IMR-90 (cell line): Measurements from ENCODE around the gene FCRL5. TPM values are rescaled to one million over a fixed set of nuclear protein-coding genes. Genes with fewer than 3 reads are reported as not detected.

Source experiments
- ATAC-seq: fragments of 200-7000 bp; cut with Tn5 transposase; 2 replicates; pipeline ENCODE4 v1.9.1; 2020; ENCODE audit warnings: low read depth, mild to moderate bottlenecking, moderate library complexity
- BruUV-seq: library from RNA; stranded (reverse); fragments of 400-500 nt; replicated peaks from 2 replicates; lab custom pipeline; 2021; lab: Mats Ljungman, UMichigan
- CTCF ChIA-PET: fragments of 300-600 bp; formaldehyde crosslinking; extraction: SDS; loops from one replicate; lab custom pipeline; 2021; ENCODE audit warnings: antibody characterized with exemption; lab: Yijun Ruan, JAX
- POLR2A ChIA-PET: fragments of 300-600 bp; sonication (Branson Sonifier 250); formaldehyde crosslinking; loops from one replicate; lab custom pipeline; 2022; ENCODE audit warnings: antibody characterized with exemption; ENCODE audit not compliant: unreplicated experiment; lab: Charles Lee
- DNase-seq: peaks from one replicate; pipeline ENCODE4 v3.0.0; 2013
- H2AFZ ChIP-seq: replicated peaks from 2 replicates; pipeline ENCODE3; 2013; ENCODE audit warnings: low read length, mild to moderate bottlenecking; ENCODE audit not compliant: poor library complexity
- H2AK5ac ChIP-seq: 2 replicates; pipeline ENCODE4 v1.6.1; 2013; ENCODE audit warnings: low read depth, low read length, inconsistent platforms
- H2AK9ac ChIP-seq: replicated peaks from 2 replicates; pipeline ENCODE3; 2013; ENCODE audit warnings: mild to moderate bottlenecking, low read depth, low read length, moderate library complexity; ENCODE audit not compliant: poor library complexity
- H2BK120ac ChIP-seq: 2 replicates; pipeline ENCODE4 v1.6.1; 2013; ENCODE audit warnings: low read depth, low read length, inconsistent platforms
- H2BK15ac ChIP-seq: 3 replicates; pipeline ENCODE4 v1.6.1; 2013; ENCODE audit warnings: low read depth, low read length, inconsistent platforms
- H2BK20ac ChIP-seq: 2 replicates; pipeline ENCODE4 v1.6.1; 2013; ENCODE audit warnings: low read depth, mild to moderate bottlenecking, inconsistent platforms, low read length, moderate library complexity
- H2BK5ac ChIP-seq: 2 replicates; pipeline ENCODE4 v1.6.1; 2013; ENCODE audit warnings: mild to moderate bottlenecking, low read depth, low read length, inconsistent platforms; ENCODE audit not compliant: poor library complexity, severe bottlenecking
- H3K14ac ChIP-seq: replicated peaks from 2 replicates; pipeline ENCODE4 v1.6.1; 2013; ENCODE audit warnings: low read depth, low read length, inconsistent platforms
- H3K18ac ChIP-seq: 2 replicates; pipeline ENCODE4 v1.6.1; 2013; ENCODE audit warnings: low read depth, low read length, control low read depth
- H3K23ac ChIP-seq: 2 replicates; pipeline ENCODE4 v1.6.1; 2013; ENCODE audit warnings: low read depth, low read length, inconsistent platforms
- H3K27ac ChIP-seq: 2 replicates; pipeline ENCODE4 v1.5.1; 2013; ENCODE audit warnings: mild to moderate bottlenecking, control low read depth, low read length; ENCODE audit not compliant: insufficient read depth
- H3K27me3 ChIP-seq: 2 replicates; pipeline ENCODE4 v1.6.1; 2013; ENCODE audit warnings: low read length; ENCODE audit not compliant: control insufficient read depth, insufficient read depth
- H3K36me3 ChIP-seq: 2 replicates; pipeline ENCODE4 v1.6.1; 2013; ENCODE audit warnings: low read length, mixed read lengths; ENCODE audit not compliant: control insufficient read depth, insufficient read depth
- H3K4ac ChIP-seq: 2 replicates; pipeline ENCODE4 v1.6.1; 2013; ENCODE audit warnings: low read depth, low read length, inconsistent platforms
- H3K4me1 ChIP-seq: 2 replicates; pipeline ENCODE4 v1.6.1; 2013; ENCODE audit warnings: low read length, mixed read lengths; ENCODE audit not compliant: control insufficient read depth, insufficient read depth
- H3K4me2 ChIP-seq: 2 replicates; pipeline ENCODE4 v1.6.1; 2013; ENCODE audit warnings: low read depth, mild to moderate bottlenecking, control low read depth, low read length, moderate library complexity
- H3K4me3 ChIP-seq: 2 replicates; pipeline ENCODE4 v1.5.1; 2013; ENCODE audit warnings: low read depth, mild to moderate bottlenecking, control low read depth, low read length, moderate library complexity; ENCODE audit not compliant: insufficient read depth
- H3K56ac ChIP-seq: 2 replicates; pipeline ENCODE4 v1.6.1; 2013; ENCODE audit warnings: low read length, inconsistent platforms; ENCODE audit not compliant: insufficient read depth; ENCODE audit errors: extremely low read depth
- H3K79me1 ChIP-seq, 2 experiments: 2 replicates each; pipeline ENCODE4 v1.6.1; 2013; ENCODE audit warnings: low read length in 2 of 2, inconsistent platforms in 1 of 2, low read depth in 1 of 2
- H3K9ac ChIP-seq: 2 replicates; pipeline ENCODE4 v1.6.1; 2013; ENCODE audit warnings: low read depth, low read length, control low read depth
- H3K9me1 ChIP-seq: 2 replicates; pipeline ENCODE4 v1.6.1; 2013; ENCODE audit warnings: low read length, inconsistent platforms; ENCODE audit not compliant: insufficient read depth
- H3K9me3 ChIP-seq: 2 replicates; pipeline ENCODE4 v1.6.1; 2013; ENCODE audit warnings: low read length; ENCODE audit not compliant: control insufficient read depth, insufficient read depth
- H4K20me1 ChIP-seq: 2 replicates; pipeline ENCODE4 v1.6.1; 2013; ENCODE audit warnings: low read length, inconsistent platforms; ENCODE audit not compliant: insufficient read depth
- H4K5ac ChIP-seq: 2 replicates; pipeline ENCODE4 v1.6.1; 2013; ENCODE audit warnings: mild to moderate bottlenecking, low read depth, low read length, control low read depth
- H4K8ac ChIP-seq, 2 experiments: 2 replicates each; pipeline ENCODE4 v1.6.1; 2013; ENCODE audit warnings: low read depth in 2 of 2, low read length in 2 of 2, control low read depth in 1 of 2, inconsistent platforms in 1 of 2
- H4K91ac ChIP-seq: 2 replicates; pipeline ENCODE4 v1.6.1; 2013; ENCODE audit warnings: low read depth, low read length, inconsistent platforms; ENCODE audit not compliant: insufficient read depth
- CHD1 ChIP-seq: IDR thresholded peaks from 2 replicates; pipeline ENCODE4 v1.6.1; 2012; ENCODE audit warnings: low read depth, low read length, improper control_type of control experiment
- MAFK ChIP-seq: IDR thresholded peaks from 2 replicates; pipeline ENCODE4 v1.6.1; 2012; ENCODE audit warnings: low read depth, low read length, improper control_type of control experiment
- MAZ ChIP-seq: IDR thresholded peaks from 2 replicates; pipeline ENCODE4 v1.6.1; 2012; ENCODE audit warnings: low read depth, mild to moderate bottlenecking, low read length, improper control_type of control experiment, moderate library complexity, borderline replicate concordance
- MXI1 ChIP-seq: IDR thresholded peaks from 2 replicates; pipeline ENCODE4 v1.6.1; 2012; ENCODE audit warnings: low read depth, mild to moderate bottlenecking, low read length, moderate library complexity, borderline replicate concordance
- NFE2L2 ChIP-seq: fragments of 150-350 bp; IDR thresholded peaks from 2 replicates; pipeline ENCODE4 v1.6.1; 2016; ENCODE audit warnings: low read depth, mild to moderate bottlenecking, low read length
- POLR2A ChIP-seq: IDR thresholded peaks from 2 replicates; pipeline ENCODE4 v1.6.1; 2012; ENCODE audit warnings: mild to moderate bottlenecking, low read depth, low read length
- RFX5 ChIP-seq: IDR thresholded peaks from 2 replicates; pipeline ENCODE4 v1.8.0; 2012; ENCODE audit warnings: low read depth, mild to moderate bottlenecking, low read length, moderate library complexity
- WGBS, 2 experiments: methylation state at CpG; one replicate each; pipeline versions ENCODE4 v1.1.5 to v1.1.7; 2013; ENCODE audit warnings: missing lambda C conversion rate in 2 of 2; ENCODE audit not compliant: insufficient read length in 1 of 2; ENCODE audit errors: extremely low coverage in 2 of 2; 5-methylcytosine and 5-hydroxymethylcytosine counted together
- dilution Hi-C: fragments of 300-500 bp; cut with HindIII; formaldehyde crosslinking; loops from one replicate; pipeline ENCODE4 v1.14.3; 2018; ENCODE audit warnings: low sequenced_read_pairs; ENCODE audit not compliant: unreplicated experiment
- in situ Hi-C: fragments of 300-500 bp; cut with MboI; formaldehyde crosslinking; loops from 3 replicates; pipeline ENCODE4 v1.14.3; 2019; ENCODE audit warnings: low sequenced_read_pairs, inconsistent platforms, mixed read lengths
- intact Hi-C: fragments of 100-400 bp; cut with micrococcal nuclease; formaldehyde crosslinking; loops from 2 replicates; pipeline ENCODE4 v1.10.0; 2022
- polyA plus RNA-seq, 3 experiments: library from polyadenylated mRNA; depleted of rRNA; stranded (reverse); fragments of >200 nt; gene quantifications; 2 replicates each; pipeline ENCODE4 v1.2.3, GENCODE V29; 2012; ENCODE audit warnings: low replicate concordance in 1 of 3
- total RNA-seq: library from RNA; depleted of rRNA; stranded (reverse); fragments of >200 nt; gene quantifications from 2 replicates; pipeline ENCODE4 v1.2.3, GENCODE V29; 2012
- TF ChIP-seq, protein P1 (sequence below): fragments of 150-350 bp; IDR thresholded peaks from 2 replicates; pipeline ENCODE4 v1.6.1; 2017; ENCODE audit warnings: mild to moderate bottlenecking, antibody characterized with exemption, low read length, low read depth

The FCRL5 gene
- total and polyA plus RNA-seq, 2 of the 4 experiments (the other 2 are of a cell fraction): not detected

DNA sequence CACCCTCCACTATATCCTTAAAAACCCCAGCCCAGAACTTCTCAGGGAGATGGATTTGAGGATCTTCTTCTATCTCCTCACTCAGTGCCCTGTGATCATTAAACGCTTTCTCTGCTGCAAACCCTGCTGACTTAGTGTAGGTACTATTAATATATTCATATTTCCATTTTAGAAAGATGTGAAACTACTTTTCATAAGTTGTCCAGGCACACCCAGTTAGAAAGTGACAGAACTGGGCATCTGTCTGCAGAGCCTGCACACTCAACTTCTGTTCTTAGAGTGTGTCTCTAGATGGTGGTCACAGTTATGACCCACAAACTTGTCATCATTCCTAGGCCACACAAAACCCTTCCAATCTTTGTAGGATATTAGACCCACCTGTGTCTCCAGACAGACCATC lies 55.0 kb downstream of the FCRL5 start:
- Histone ChIP-seq H3K56ac (no peak overlapping the region), H3K9me3 (no peaks in the 10 kb centered on the region), H4K91ac (no peak overlapping the region), H2BK15ac (no peak overlapping the region), H2AK9ac (no peak overlapping the region), H2AK5ac (no peak overlapping the region), H3K27ac (no peak overlapping the region), H2BK20ac (no peak overlapping the region), H3K9me1 (no peaks in the 10 kb centered on the region), H3K79me1 (no peaks in the 10 kb centered on the region), H3K36me3 (no peaks in the 10 kb centered on the region), H3K18ac (no peak overlapping the region), H2AFZ (no peak overlapping the region), H4K8ac (no peak overlapping the region), H4K20me1 (no peaks in the 10 kb centered on the region), H3K27me3 (no peaks in the 10 kb centered on the region), H3K4me2 (no peak overlapping the region), H4K5ac (no peak overlapping the region), H3K14ac (no peak overlapping the region), H3K23ac (no peak overlapping the region), H3K4me3 (no peak overlapping the region), H3K4me1 (no peaks in the 10 kb centered on the region), H3K4ac (no peak overlapping the region), H2BK120ac (no peak overlapping the region), H3K9ac (no peak overlapping the region), H2BK5ac (no peak overlapping the region)
- DNase-seq: no peak
- CTCF ChIA-PET: no interaction called here
- no TSS peak for BruUV-seq
- dilution Hi-C loops: no loop called here
- WGBS, 2 experiments: no CpG with 5 or more reads among the region's 1 CpG
- intact Hi-C loops: loop anchor here (2.0 to 5.0 kb wide), 2 partner anchors 325 to 628 kb away; no protein-coding TSS in a partner anchor
- in situ Hi-C loops: loop anchor here (10.0 kb wide), 1 partner anchor 302 kb away; no protein-coding TSS in a partner anchor
- POLR2A ChIA-PET: no interaction called here
- ATAC-seq: no peak
- TF ChIP-seq CHD1: no peak
- no peak for TF ChIP-seq RFX5
- no peak for TF ChIP-seq MAZ
- TF ChIP-seq, protein P1, sequence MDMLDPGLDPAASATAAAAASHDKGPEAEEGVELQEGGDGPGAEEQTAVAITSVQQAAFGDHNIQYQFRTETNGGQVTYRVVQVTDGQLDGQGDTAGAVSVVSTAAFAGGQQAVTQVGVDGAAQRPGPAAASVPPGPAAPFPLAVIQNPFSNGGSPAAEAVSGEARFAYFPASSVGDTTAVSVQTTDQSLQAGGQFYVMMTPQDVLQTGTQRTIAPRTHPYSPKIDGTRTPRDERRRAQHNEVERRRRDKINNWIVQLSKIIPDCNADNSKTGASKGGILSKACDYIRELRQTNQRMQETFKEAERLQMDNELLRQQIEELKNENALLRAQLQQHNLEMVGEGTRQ: no peak
- TF ChIP-seq POLR2A: no peak
- TF ChIP-seq NFE2L2: no peak
- TF ChIP-seq MXI1: no peak
- no peak for TF ChIP-seq MAFK
